ENCODE results near the gene DNAJC30.

DNAJC30 gene

GRCh38 chr7:73646785-73647724 lies 36.2 kb downstream of the DNAJC30 start:
- no peak for DNase-seq (ENCODE audit: low read depth)

- no peak for DNase-seq (ENCODE audit: low read depth)
These were observed 37.5 kb downstream of the DNAJC30 start for GRCh38 chr7:73645643-73646174.

GRCh38 chr7:73644688-73645286 lies 38.5 kb downstream of the DNAJC30 start:
- DNase-seq (ENCODE audit: low read depth), result no peak

- no peak for DNase-seq (ENCODE audit: low read depth)
These were observed 40.4 kb downstream of the DNAJC30 start for GRCh38 chr7:73642834-73643233.

- no peak for DNase-seq (ENCODE audit: low read depth)
These were observed 44.3 kb downstream of the DNAJC30 start for GRCh38 chr7:73638911-73639310.

- no peak for DNase-seq (ENCODE audit: low read depth)
These were observed 47.6 kb downstream of the DNAJC30 start for GRCh38 chr7:73635428-73636200.

GRCh38 chr7:73633844-73634243 lies 49.4 kb downstream of the DNAJC30 start:
- DNase-seq (ENCODE audit: low read depth), result no peak

GRCh38 chr7:73633323-73633722 lies 49.9 kb downstream of the DNAJC30 start:
- DNase-seq (ENCODE audit: low read depth), result no peak

GRCh38 chr7:73631558-73631957 lies 51.7 kb downstream of the DNAJC30 start:
- DNase-seq (ENCODE audit: low read depth), result no peak

Data from iris pigment epithelial cell (primary cell).